ENCODE measurements around the gene EML6.

EML6 gene

GRCh38 chr2:54918647-54919280 lies 195.3 kb downstream of the EML6 start:
- no peak for DNase-seq

- DNase-seq, result no peak
Observed at GRCh38 chr2:54920660-54921059, 197.2 kb downstream of the EML6 start.

DNA sequence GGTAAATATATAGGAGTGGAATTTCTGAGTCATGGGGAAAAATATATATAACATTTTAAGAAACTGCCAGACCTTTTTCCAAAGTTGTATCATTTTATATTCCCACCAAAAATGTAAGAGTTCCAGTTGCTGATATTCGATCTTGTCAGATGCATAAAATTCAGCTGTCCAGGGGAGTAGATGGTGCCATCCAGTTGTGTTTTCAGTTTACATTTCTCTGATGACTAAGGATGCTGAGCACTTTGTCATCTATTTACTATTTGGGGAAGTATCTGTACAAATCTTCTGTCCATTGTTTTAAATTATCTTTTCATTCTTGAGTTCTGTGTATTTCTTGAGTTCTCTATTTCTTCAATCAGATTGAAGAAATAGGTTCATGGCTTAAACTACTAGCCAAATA lies 200.7 kb downstream of the EML6 start:
- DNase-seq, result no peak

DNA sequence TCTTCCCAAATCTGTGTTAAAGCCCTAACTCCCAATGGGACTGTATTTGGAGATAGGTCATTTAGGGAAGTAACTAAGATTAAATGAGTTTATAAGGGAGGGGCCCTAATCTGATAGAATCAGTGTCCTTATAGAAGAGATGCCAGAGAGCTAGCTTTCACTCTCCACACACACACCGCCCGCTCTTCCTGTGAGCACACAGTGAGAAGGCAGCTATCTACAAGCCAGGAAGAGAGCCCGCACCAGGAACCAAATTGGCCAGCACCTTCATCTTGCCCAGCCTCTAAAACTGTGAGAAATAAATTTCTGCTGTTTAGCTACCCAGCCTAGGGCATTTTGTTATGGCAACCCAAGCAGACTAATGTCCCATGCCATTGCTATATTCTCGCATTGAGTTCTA lies 201.6 kb downstream of the EML6 start:
- no peak for DNase-seq

GRCh38 chr2:54927085-54927750 lies 203.8 kb downstream of the EML6 start:
- no peak for DNase-seq

DNA sequence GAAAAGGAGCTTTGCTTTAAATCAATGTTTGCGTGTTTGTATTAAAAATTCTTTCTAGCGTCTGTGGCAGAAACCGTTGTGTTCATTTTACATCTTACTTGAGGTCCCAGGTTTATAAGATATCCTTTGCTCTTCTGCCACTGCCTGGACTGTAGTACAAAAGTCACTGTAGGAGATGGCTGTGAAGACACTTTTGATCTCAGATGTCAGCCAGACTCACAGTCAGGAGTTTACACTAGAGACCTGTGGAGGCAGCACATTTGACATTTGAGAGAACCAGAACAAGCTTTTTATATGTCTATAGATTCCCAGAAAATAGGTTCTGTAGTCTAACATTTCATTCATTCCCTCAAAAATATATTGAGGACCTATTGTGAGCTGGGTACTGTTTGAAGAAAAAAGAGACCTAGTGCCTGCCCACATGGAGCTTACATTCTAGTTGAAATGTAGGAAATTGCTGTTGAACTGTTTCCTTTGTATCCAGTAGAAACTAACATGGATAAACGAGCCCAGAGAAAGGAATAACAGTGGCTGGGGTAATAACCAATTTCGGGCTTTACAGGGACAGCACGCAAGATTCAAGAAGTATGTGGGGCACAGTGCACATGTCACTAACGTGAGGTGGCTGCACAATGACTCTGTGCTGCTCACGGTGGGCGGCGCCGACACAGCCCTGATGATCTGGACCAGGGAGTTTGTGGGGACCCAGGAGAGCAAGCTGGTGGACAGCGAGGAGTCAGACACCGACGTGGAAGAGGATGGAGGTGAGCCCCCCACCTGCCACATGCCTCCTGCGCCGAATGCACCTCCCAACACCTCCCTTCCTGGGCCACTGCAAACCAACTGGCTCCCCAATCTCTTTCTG lies 204.5 kb downstream of the EML6 start:
- no peak for DNase-seq

DNA sequence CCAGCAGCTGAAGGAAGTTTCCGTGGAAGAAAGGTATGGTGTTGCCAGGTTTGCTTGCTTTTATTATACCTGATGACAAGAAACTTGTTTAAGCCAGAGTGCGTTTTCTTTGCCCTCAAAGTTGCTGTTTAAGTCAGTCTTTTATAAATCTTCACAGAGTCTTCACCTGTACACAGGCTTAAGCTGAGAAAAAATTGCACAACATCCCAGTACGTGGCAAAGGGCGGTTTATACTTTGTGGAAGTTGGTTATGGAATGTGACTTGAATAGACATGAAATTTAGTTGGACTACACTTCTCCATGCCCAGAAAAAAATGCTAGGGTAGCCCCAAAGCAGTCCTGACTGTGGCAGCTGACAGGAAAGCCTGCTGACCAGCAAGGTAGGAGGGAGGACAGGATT lies 205.3 kb downstream of the EML6 start:
- DNase-seq, result no peak

GRCh38 chr2:54931473-54931872 lies 208.0 kb downstream of the EML6 start:
- DNase-seq, result no peak

DNA sequence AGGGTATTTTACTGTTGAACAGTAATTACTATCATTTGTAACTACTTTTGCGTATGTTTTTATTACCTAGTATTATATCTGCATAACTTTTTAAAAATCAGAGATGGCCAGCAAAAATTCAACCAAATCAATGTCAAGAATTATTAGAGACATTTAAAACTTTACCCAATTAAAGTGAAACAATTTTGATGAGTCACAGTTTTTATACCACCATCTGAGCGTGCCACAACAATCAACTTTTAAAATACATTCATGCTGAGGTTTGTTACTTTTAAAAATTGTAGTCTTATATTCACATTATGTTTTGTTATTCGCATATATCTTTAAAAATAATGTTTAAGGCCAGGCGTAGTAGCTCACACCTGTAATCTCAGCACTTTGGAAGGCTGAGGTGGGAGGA lies 211.9 kb downstream of the EML6 start:
- DNase-seq, result no peak

GRCh38 chr2:54936766-54937165 lies 213.3 kb downstream of the EML6 start:
- DNase-seq, result no peak

- no peak for DNase-seq
Observed at GRCh38 chr2:54939446-54940118, 216.1 kb downstream of the EML6 start.

DNA sequence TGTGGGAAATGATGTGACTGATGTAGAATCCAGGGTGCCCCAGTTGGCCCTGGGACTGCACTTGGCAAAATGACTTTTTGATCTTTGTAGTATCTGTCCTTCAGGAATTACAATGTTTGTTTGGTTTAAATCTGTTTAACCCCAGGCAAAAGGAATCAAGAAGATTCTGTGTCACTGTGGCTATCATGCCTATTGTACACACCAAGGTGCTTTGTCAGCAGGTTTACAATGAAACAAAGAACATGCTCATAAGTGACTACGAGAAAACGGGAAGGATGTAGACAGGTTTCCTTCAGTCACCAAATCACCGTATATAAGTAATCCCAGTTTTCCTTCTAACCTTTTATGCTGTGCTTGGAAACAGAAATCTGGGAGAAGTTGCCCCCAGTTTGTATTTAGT lies 217.3 kb downstream of the EML6 start:
- no peak for DNase-seq

DNA sequence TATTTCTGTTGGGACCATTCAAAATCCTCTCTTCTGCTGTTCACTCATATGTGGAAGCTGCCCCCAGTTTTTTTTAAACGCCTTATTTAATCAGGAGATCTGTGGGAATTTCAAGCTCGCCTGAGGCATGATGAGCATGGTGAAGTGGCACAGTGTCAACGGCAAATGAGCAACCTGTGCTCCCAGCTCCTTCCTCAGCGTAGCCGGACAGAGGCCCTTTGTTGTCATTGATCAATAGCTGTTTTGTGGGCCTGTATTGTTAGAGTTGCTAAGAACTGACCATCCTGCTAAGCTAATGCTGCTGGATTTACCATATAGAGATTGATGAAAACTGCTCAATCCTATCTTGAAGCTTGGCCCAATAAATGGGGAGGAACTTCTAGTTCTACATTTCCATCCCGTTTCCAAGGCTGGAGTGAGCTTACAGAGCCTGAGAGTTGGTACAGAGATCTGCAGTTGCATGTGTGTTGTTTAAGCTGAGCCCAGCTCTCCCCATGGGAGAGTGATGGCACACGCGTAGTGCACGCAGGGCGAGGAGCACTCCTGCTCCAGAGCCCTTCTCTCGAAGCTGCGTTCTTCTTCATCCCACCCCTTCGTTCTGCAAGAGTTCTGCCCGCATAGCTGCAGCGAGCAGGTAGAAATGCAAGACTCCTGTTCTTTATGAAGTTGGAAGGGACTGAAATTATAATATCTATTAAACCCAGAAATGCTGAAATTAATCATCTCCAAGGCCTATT lies 218.0 kb downstream of the EML6 start:
- DNase-seq, result no peak

GRCh38 chr2:54942373-54942772 lies 218.9 kb downstream of the EML6 start:
- DNase-seq, result no peak

DNA sequence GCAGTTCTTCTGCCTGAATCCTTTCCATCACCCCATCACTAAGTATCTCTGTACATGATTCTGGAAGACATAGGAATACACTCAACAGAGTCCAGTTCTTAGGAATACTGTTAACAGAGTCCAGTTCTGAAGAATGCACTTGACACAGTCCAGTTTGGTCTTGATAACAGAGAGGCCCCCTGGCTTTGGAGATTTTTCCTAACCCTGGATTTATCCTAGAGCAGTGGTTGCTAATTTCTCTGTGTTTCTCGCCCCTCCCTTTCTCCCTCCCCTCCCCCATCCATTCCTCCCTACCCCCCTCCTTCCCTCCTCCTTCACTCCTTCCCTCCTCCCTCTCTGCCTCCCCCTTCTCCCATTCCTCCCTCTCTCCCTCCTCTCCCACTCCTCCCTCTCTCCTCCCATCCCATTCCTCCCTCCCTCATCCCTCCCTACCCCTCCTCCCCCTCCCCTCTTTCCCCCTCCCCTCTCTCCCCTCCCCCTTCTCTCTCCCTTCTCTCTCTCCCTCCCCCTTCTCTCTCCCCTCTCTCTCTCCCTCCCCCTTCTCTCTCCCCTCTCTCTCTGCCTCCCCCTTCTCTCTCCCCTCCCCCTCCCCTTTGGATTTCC lies 221.4 kb downstream of the EML6 start:
- no peak for DNase-seq

GRCh38 chr2:54945391-54946219 lies 222.1 kb downstream of the EML6 start:
- no peak for DNase-seq

DNA sequence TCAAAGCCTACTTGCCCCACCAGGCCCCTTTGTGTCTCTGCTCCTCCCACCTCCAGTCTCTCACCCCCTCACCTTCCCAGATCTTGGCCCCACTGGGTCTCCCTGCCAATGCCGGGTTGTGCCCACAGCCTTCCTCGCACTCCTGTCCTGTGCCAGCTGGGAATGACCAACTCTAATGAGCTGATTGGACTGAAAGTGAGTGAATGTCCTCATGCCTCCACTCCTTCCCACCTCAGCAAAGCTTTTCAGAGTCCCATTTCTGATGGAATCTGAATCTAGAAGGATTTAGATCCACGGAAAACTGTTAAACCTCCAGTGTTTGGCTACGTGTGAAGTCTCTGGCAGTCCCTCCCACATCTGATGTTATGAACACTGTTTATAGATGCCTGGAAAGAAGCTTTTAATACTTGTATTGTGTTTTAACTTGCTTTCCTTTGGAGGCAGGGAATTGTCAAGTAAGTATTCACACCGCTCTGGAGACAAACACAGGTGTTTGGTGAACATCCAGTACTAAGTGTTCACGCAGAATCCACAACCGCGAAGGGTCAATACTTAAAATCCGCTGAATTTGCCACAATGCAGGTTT lies 222.9 kb downstream of the EML6 start:
- no peak for DNase-seq

- DNase-seq, result no peak
Observed at GRCh38 chr2:54947136-54947535, 223.7 kb downstream of the EML6 start.

GRCh38 chr2:54947646-54948045 lies 224.2 kb downstream of the EML6 start:
- DNase-seq, result no peak

DNA sequence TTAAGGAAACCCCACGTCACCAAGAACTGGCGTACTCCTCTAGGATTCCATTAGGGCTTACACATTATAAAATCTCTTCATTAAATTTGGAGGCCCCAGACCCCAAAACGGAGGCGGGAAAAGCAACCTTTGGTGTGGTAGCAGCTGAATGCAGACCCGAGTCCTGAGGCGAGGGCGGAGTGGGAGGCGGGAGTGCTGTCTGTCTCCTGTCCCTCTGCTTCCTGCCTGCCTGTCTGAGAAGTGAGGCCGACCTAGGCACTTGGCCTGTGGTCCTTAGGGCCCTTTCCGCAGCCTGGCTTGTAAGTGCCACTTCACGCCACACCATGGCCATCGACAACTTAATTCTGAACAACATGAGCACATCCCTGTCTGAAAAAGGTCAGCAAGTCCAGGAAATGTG lies 224.7 kb downstream of the EML6 start:
- DNase-seq, result no peak

DNA sequence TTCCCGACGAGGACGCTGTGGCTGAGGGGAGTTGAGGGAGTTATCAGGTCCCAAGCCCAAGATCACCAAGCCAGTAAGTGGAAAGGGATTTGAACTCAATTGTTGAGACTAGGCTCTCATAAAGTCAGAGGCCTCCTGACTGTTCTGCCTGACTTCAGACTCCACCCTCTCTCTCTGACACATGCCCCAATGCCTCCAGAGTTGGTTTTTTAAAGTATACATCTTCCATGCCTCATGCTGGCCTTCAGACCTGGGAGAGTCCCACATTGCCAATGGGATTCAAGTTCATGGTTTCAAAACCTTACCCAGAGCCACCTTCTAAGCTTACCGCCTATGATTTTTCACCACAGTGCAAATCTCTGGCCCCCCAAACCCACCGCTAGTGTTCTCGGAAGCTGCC lies 226.0 kb downstream of the EML6 start:
- no peak for DNase-seq

Measured in activated gamma-delta T cell (primary cell).